SK-N-SH (cell line): ENCODE measurements around the gene UNKL.

Experiments
- EP300 ChIP-seq, 2 experiments: IDR thresholded peaks; 2 replicates each; pipeline versions ENCODE4 v1.4.0 to v1.6.1; 2012; ENCODE audit warnings: borderline replicate concordance in 1 of 2, low read depth in 1 of 2, low read length in 1 of 2
- FOXJ3 ChIP-seq: sonication (generic); formaldehyde crosslinking; IDR thresholded peaks from 2 replicates; pipeline ENCODE4 v1.5.1; 2020; ENCODE audit warnings: mild to moderate bottlenecking, missing genetic modification reagents
- FOXM1 ChIP-seq: IDR thresholded peaks from 2 replicates; pipeline ENCODE4 v1.4.0; 2012; ENCODE audit warnings: low read depth, mild to moderate bottlenecking
- JUND ChIP-seq: IDR thresholded peaks from 2 replicates; pipeline ENCODE4 v1.4.0; 2012
- NFIC ChIP-seq: IDR thresholded peaks from 2 replicates; pipeline ENCODE4 v1.4.0; 2012; ENCODE audit warnings: borderline replicate concordance
- SMC3 ChIP-seq: IDR thresholded peaks from 2 replicates; pipeline ENCODE4 v1.6.1; 2012; ENCODE audit warnings: low read depth, low read length, improper control_type of control experiment
- TAF1 ChIP-seq: IDR thresholded peaks from 2 replicates; pipeline ENCODE4 v1.6.1; 2012; ENCODE audit warnings: low read depth, mild to moderate bottlenecking, low read length, moderate library complexity, borderline replicate concordance
- TF ChIP-seq, protein P1 (sequence below): fragments of 200-600 bp; sonication (generic); IDR thresholded peaks from 2 replicates; pipeline ENCODE4 v1.6.1; 2017; ENCODE audit warnings: antibody characterized with exemption, mild to moderate bottlenecking, moderate library complexity

- TF ChIP-seq, protein P1, sequence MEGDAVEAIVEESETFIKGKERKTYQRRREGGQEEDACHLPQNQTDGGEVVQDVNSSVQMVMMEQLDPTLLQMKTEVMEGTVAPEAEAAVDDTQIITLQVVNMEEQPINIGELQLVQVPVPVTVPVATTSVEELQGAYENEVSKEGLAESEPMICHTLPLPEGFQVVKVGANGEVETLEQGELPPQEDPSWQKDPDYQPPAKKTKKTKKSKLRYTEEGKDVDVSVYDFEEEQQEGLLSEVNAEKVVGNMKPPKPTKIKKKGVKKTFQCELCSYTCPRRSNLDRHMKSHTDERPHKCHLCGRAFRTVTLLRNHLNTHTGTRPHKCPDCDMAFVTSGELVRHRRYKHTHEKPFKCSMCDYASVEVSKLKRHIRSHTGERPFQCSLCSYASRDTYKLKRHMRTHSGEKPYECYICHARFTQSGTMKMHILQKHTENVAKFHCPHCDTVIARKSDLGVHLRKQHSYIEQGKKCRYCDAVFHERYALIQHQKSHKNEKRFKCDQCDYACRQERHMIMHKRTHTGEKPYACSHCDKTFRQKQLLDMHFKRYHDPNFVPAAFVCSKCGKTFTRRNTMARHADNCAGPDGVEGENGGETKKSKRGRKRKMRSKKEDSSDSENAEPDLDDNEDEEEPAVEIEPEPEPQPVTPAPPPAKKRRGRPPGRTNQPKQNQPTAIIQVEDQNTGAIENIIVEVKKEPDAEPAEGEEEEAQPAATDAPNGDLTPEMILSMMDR = no peak
- TF ChIP-seq TAF1 (no peak), NFIC (no peak), JUND (no peak), FOXM1 (no peak), EP300 (IDR thresholded peaks at IDR 0.05; ENCODE audit: borderline replicate concordance in 1 of 2, low read depth in 1 of 2, low read length in 1 of 2) (no peak), SMC3 (no peak), FOXJ3 (no peak)
Observed at GRCh38 chr16:1459967-1460366, 45.5 kb upstream of the UNKL start.
